HS-5 (cell line): ENCODE results near the gene MUC6.
"Not testable (repeated sequence)": the region's sequence is repeated elsewhere in the genome, so short reads cannot be mapped to it uniquely, and the experiment has no call there.

Experiments
- DNase-seq: peaks from one replicate; pipeline ENCODE4 v3.0.0-alpha.2; 2012; ENCODE audit warnings: low read depth

Gene MUC6

DNA sequence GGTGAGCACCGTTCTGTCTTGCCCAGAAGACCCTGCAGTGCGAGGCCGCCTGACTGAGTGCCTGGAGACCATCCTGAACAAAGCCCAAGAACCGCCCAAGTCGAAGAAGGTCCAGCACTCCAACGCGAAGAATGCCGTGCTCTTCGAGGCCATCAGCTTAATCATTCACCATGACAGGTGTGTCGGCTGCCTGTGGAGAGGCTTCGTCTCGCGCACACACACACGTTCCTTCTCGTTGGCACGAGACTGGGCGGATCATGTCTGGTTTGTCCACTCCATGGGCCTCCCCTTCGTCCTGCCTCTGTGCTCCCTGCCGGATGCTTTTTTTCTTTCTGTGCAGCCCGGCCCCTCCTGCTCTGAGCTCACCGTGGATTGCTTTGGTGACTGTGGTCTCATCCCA, 51.1 kb downstream of the MUC6 start:
- DNase-seq = no peak

- no peak for DNase-seq
These were observed 52.0 kb downstream of the MUC6 start for GRCh38 chr11:984546-984945.

- DNase-seq = no peak
These were observed 54.8 kb downstream of the MUC6 start for GRCh38 chr11:981764-982163.

GRCh38 chr11:980438-981357, 55.8 kb downstream of the MUC6 start:
- no peak for DNase-seq

DNA sequence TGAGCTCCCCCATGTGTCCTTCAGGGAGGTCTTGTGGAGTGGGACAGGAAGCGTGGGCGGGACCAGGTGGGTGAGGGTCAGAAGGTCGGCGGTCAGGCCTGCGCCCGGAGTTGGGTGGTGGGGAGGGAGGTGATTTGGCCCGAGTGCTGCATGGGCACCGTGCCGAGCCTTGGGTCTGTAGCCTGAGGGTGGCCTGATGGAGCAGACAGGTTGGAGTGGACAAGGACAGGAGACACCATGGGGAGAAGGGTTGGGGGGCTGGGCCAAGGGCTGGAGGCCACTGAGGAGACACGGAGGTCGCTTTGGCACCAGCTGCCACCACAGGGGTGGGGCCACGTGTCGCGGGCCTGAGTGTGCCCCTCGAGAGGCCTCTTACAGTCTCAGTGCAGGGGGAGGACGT, 57.7 kb downstream of the MUC6 start:
- no peak for DNase-seq

DNA sequence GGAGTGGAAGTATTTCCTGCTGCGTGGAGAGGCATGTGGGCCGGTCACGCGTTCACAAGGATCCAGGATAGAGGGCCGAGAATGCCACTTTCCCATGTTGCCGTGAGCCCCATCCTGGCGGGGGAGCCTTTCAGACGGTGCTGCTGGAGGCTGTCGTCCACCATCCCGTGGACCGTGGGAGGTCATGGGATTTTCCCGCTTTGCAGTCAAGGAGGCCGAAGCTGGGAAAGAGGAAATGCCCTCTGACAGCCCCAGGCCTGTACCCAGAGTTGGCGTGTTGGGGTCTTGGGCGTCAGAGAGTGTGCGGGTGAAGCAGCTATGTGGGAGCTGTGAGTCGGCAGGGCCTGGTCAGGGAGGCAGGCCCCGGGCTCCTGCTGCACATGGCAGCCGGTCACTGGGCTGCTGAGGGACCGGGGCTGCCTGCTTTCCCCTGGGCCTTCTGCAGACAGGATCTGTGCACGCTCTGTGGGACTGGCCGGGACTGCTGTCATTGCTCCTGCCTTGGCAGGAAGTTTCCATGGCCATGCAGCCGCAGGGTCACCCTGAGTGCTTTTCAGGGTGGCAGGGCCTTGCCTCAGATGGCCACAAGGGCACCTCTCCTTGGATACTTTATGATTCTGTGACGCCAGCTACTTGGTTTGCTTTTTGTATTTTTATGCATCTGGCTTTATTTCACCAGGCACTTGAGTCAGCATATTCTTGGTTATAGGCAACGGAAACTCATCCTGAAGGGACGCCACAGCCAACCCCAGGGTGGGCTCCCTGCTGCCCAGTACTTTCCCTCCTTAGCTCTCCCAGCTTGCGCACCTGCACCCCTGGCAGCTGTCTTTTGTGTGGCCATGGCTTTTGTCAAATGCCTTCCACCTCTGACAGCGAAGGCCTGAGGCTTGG, 58.4 kb downstream of the MUC6 start:
- no peak for DNase-seq

- DNase-seq = no peak
These were observed 59.9 kb downstream of the MUC6 start for GRCh38 chr11:976431-977160.

GRCh38 chr11:975827-976226, 60.7 kb downstream of the MUC6 start:
- DNase-seq = no peak

DNA sequence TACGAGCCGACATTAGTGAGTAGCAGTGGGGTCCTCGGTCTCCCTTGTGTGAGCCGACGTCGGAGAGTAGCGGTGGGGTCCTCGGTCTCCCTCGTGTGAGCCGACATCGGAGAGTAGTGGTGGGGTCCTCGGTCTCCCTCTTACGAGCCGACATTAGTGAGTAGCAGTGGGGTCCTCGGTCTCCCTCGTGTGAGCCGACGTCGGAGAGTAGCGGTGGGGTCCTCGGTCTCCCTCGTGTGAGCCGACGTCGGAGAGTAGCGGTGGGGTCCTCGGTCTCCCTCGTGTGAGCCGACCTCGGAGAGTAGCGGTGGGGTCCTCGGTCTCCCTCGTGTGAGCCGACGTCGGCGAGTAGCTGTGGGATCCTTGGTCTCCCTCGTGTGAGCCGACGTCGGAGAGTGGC, 61.1 kb downstream of the MUC6 start:
- DNase-seq = not testable (repeated sequence)

- no peak for DNase-seq
These were observed 63.3 kb downstream of the MUC6 start for GRCh38 chr11:973237-973636.

GRCh38 chr11:972523-973211, 63.9 kb downstream of the MUC6 start:
- DNase-seq = no peak

GRCh38 chr11:971731-972365, 64.7 kb downstream of the MUC6 start:
- DNase-seq = no peak

DNA sequence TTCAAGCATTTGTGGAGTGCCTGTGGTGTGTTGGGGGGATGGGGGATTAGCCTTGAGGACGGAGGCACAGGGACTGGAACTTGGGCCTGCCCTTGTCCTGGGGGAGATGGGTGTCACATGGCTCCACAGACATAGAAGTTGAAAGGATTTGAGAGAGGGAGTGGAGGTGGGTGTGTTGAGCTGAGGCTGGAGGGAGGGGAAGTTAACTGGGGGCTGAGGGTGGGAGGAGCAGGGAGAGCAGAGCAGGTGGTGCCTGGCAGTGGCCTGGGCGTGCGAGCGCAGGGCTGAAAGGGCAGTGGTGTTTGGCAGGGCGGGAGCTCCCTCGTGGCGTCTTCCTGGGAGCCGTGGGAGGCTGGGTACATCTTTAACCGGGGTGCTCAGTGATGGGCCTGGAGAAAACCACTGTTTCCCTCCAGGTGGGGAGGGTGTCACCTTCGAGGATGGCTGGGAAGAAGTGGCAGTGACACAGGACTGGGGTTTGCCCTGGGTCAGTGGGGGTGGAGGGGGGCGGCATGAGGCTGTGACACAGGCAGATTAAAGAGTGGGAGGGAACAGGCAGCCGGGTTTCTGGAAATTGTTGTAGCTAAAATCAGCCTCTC, 65.3 kb downstream of the MUC6 start:
- DNase-seq = no peak

GRCh38 chr11:970319-970871, 66.1 kb downstream of the MUC6 start:
- no peak for DNase-seq

GRCh38 chr11:969651-970205, 66.8 kb downstream of the MUC6 start:
- DNase-seq = no peak

DNA sequence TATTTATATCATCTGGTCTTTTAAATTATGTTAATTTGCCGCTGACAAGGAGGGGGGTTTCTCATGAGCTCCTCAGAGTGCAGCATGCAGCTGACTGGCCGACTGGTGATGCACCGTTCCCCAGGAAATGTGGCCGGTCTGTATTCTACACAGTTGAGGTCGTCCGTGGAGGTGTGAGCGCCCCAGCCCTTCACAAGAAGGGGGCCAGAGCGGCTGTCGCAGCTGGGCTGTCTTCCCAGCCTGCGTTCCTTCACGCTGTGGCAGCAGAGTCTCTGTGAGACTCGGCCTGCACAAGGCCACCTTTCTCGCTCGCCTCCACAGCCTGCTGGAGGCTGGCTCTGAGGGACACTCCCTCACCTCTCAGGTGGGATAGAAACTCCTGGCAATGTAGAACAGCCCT, 67.7 kb downstream of the MUC6 start:
- DNase-seq = no peak

- DNase-seq = no peak
These were observed 68.3 kb downstream of the MUC6 start for GRCh38 chr11:967995-968751.

DNA sequence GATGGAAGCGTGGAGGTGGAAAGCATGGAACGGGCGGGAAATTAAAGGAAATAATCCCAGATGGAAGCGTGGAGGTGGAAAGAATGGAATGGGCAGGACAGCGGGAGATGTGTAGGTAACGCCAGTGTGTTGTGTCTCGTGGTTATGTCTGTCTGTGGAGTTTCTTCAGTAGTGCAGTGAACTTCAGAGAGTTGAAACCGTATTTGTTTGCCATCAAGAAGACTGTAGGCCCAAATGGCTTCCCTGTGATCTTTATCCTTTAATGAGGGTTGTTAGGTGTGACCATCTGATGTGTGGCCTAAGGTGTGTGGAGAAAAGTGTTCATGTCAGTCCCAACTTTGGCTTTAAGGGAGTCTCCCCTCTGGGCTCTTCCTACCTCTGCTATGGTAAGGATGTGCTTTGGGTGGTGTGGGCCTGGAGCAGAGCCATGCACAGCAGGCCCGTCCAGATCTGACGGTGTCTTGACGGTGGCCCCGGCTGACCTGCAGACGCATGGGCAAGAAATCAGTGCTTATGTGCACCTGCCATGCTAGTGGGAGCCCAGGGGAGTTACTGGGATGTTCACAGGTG, 71.2 kb downstream of the MUC6 start:
- DNase-seq = no peak

DNA sequence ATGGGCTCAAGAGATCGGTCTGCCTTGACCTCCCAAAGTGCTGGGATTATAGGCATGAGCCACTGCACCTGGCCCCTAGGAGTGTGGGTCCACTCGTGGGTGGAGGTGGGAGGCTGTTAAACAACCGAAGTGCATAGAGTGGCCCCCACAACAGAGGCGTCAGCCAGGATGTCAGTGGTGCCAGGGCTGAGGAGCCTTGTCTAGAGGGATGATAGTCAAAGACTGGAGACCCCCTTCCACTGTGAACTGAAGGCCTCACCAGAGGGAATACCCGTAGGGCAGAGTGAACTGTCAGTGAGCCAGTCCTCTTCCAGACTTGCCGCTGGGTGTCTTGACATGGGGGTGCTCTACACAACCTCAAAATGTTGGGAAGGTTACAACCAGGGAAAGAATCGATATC, 72.7 kb downstream of the MUC6 start:
- DNase-seq = no peak
